GM08714 (cell line): Measurements from ENCODE around the gene CREB5.
"Not testable (repeated sequence)": the region's sequence is repeated elsewhere in the genome, so short reads cannot be mapped to it uniquely, and the experiment has no call there.

ENCODE experiments used
- H3K4me3 ChIP-seq: fragments of 200-500 bp; sonication (Bioruptor generic); 2 replicates; pipeline ENCODE4 v1.5.1; 2014; ENCODE audit warnings: mild to moderate bottlenecking, low read length, inconsistent platforms
- ZNF274 ChIP-seq: IDR thresholded peaks from 2 replicates; pipeline ENCODE4 v1.6.1; 2012; ENCODE audit warnings: mild to moderate bottlenecking, low read depth, low read length

CREB5 gene

GRCh38 chr7:28581351-28581750, 169.0 kb downstream of the CREB5 start:
- no peak overlapping the region for H3K4me3 ChIP-seq
- no peak for TF ChIP-seq ZNF274

DNA sequence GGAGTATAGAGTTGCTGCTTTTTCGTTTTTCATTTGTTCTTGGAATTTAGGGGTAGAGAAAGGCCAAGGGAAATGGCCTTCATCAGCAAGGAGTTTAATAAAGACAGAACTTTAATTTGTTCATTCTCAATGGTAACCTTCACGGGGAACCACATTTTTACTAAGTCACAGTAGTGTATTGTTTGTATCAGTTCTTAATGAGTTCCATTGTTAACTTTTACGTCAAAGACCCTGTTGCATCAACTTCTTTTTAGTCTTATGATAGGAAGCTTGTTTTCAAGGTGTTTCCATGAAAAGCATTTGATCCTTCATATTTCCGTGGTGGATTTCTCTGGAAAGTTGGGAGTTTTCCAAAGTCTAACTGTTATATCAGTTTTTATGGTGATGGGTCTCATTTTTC, 169.9 kb downstream of the CREB5 start:
- H3K4me3 ChIP-seq = no peak overlapping the region
- TF ChIP-seq ZNF274 = no peak

GRCh38 chr7:28584235-28584634, 171.9 kb downstream of the CREB5 start:
- TF ChIP-seq ZNF274 = no peak

GRCh38 chr7:28586736-28587135, 174.4 kb downstream of the CREB5 start:
- TF ChIP-seq ZNF274 = no peak
- no peak overlapping the region for H3K4me3 ChIP-seq

More at GRCh38 chr7:28584235-28584634, 171.9 kb downstream of the CREB5 start:
- H3K4me3 ChIP-seq = no peak overlapping the region

GRCh38 chr7:28587211-28587610, 174.9 kb downstream of the CREB5 start:
- TF ChIP-seq ZNF274 = no peak

DNA sequence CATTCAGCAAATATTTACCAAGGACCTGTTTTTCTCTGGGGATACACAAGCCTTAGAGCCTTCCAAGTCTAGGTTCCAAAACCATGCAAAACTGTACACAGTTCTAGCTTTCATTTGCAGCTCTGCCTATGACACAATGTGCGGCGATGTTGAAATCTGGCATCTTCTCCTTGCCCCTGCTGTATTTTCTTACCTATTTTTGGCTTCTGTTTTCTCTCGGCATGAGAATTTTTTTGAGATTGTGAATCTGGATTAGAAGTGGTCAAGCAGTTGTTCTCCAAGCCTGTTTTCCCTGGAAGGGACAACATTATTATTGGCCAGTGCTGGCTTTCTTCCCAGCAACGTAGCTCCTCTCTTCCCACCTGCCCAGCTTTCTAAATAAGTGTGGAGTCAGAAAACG, 176.3 kb downstream of the CREB5 start:
- TF ChIP-seq ZNF274 = no peak

More at GRCh38 chr7:28587211-28587610, 174.9 kb downstream of the CREB5 start:
- no peak overlapping the region for H3K4me3 ChIP-seq

DNA sequence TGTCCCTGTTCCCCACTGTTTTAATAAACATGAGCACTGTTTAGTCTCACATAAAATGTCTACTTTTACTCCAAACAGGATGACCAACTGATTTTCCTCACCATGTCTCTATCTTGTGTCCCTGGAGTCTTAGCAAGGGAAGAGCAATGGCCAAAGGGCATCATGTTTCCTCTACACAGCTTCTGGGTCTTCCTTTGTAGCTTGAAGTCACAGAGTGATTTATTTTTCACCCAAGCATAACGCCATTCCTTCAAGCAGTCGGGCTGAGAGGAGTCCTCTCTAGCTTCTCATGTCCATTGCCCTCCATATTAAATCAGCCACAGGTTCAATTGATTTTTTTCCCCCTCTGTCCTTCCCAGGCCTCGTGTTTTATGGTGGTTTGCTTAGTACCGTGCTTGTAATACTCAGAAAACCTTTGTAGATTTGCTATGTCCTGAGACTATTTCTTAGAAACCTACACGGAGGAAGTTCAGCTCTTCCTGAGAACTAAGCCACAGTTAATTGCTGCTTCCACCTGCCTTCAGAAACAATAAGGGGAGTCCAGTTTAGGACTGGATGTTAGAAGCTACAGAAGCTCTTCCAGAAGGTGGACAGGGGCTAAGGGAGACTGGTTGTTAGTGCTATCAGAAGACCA, 178.8 kb downstream of the CREB5 start:
- no peak overlapping the region for H3K4me3 ChIP-seq
- TF ChIP-seq ZNF274 = no peak

More for the DNA sequence above, 176.3 kb downstream of the CREB5 start:
- no peak overlapping the region for H3K4me3 ChIP-seq

- H3K4me3 ChIP-seq = no peak overlapping the region
- TF ChIP-seq ZNF274 = no peak
Observed at GRCh38 chr7:28591725-28592349, 179.5 kb downstream of the CREB5 start.

DNA sequence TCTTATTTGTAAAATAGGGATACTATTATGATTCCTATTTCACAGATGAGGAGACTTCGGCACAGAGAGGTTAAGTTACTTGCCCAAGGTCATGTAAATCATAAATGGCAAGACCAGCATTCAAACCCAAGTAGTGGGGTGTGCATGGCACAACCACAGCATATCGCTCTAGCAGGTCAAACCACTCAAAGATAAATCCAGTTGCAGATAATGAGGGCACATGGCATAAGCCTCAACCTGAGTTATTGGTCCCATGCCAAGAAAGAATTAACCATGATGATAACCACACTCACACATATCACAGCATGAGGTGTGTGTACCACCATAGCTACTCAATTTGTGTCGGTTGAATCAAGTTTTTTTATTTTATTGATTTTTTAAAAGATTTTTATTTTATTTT, 180.5 kb downstream of the CREB5 start:
- no peak overlapping the region for H3K4me3 ChIP-seq
- TF ChIP-seq ZNF274 = no peak

GRCh38 chr7:28595076-28595475, 182.8 kb downstream of the CREB5 start:
- no peak for TF ChIP-seq ZNF274

GRCh38 chr7:28595801-28596200, 183.5 kb downstream of the CREB5 start:
- TF ChIP-seq ZNF274 = no peak
- no peak overlapping the region for H3K4me3 ChIP-seq

More at GRCh38 chr7:28595076-28595475, 182.8 kb downstream of the CREB5 start:
- H3K4me3 ChIP-seq = no peak overlapping the region

DNA sequence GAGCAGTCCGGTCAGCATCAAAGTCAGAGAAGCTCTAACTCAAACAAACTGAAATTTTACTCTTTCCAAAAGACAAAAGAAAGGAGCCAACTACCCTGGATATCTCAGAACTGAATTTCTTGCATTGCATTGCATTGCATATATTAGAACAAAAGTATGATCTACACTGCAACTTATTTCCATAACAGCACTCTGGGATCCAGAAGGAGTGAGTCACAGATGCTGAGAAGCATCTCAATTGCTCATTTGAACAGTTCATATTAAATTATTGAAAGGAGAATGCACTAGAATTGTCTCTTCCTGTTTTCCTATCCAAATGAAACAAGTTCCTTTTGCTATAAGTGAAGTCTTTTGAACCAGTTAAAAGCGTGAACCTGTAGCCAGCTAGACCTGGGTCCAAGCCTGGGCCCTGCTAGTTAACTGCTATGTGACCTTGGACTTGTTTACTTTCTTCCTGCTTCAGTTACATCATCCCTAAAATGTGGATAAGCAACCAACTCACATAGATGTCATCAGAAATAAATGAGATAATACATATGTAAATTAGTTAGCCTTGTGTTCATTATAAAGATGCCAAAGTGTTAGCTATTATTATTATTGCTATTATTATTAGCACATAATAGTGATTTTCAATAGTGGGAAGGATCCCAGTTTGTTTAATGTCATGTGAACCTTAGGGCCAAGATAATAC, 184.1 kb downstream of the CREB5 start:
- TF ChIP-seq ZNF274 = no peak
- H3K4me3 ChIP-seq = no peak overlapping the region

DNA sequence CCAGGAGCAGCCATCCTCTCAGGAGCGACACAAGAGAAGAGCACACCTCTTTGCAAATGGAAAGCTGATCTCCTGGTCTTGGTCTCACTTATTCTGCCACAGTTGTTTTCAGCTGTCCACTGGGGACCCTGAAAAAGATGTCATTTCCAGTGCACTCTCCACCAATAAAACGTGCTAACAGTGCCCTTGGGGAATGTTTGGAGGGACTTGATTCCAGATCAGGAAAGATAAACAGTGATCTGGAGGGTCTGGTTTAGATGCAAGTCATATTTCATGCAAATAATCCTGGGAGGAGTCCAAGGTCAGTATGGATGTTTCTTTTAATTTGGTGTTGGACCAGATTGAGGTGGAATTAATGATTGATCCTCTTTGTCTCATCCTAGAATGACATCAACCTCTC, 185.0 kb downstream of the CREB5 start:
- TF ChIP-seq ZNF274 = no peak
- H3K4me3 ChIP-seq = no peak overlapping the region

GRCh38 chr7:28598037-28598436, 185.7 kb downstream of the CREB5 start:
- not testable (repeated sequence) for H3K4me3 ChIP-seq

GRCh38 chr7:28598586-28598985, 186.3 kb downstream of the CREB5 start:
- no peak overlapping the region for H3K4me3 ChIP-seq
- TF ChIP-seq ZNF274 = no peak
